NCI-H1417 treated with DMSO at 0.1 percent for 48 hours (cell line): ENCODE results near the gene DSCAM.

Experiments used
- DNase-seq: peaks from one replicate; lab custom pipeline; 2025; lab: John Stamatoyannopoulos, UW

Gene DSCAM

GRCh38 chr21:40547906-40548513, 298.9 kb downstream of the DSCAM start:
- peak; percentile 42 for DNase-seq

DNA sequence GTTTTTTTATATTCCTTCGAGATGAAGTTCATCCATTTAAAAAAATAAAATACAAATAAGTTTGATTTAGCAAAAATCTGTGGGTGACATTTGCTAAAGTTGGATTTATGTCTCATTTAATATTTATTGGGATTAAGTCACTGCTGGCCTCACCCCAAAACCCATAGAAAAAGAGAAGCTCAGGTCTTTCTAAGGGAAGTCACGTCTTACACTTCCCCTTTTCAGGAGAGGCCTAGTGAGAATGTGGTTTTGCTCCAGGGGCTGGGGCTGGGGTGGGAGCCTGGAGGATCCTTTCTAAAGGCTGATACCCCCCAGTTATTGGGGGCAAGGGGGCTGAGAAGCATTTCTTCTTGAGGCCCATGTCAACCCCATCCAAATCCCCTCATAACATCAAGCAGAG, 300.3 kb downstream of the DSCAM start:
- no peak for DNase-seq

DNA sequence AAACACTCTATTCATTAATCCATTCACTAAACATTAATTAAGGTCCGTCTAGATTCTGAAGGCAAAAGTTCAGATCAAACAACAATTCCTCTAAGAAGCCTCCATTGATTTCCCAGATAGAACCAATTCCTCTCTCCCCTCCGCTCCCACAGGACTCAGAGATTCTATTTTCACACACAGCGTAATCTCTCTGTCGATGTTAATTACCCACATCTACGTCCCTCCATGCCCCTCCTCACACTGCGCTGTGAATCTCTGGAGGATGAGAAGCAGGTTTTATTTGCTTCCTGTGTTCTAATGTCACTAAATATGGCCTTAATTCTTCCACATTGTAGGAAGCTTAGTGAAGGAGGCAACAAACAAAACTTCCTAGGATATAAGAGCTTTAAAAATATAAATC, 306.7 kb downstream of the DSCAM start:
- DNase-seq = no peak

DNA sequence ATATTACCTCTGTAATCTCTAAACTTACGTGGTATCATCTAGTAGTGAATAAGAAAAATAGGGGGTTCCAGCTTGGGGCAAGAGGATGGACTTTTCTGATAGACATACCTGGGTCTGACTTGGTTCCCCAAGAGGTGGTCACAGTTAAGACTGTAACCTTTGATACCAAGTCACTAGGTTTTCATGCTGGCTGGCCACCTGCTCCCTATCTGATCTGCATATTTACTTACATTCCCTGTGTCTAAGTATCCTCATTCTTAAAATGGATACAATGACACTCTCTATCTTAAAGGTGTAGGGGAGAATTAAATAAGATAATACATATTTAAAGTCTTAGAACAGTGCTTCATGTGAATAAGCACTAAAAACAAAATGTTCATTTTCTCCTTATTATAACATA, 312.1 kb downstream of the DSCAM start:
- no peak for DNase-seq

DNA sequence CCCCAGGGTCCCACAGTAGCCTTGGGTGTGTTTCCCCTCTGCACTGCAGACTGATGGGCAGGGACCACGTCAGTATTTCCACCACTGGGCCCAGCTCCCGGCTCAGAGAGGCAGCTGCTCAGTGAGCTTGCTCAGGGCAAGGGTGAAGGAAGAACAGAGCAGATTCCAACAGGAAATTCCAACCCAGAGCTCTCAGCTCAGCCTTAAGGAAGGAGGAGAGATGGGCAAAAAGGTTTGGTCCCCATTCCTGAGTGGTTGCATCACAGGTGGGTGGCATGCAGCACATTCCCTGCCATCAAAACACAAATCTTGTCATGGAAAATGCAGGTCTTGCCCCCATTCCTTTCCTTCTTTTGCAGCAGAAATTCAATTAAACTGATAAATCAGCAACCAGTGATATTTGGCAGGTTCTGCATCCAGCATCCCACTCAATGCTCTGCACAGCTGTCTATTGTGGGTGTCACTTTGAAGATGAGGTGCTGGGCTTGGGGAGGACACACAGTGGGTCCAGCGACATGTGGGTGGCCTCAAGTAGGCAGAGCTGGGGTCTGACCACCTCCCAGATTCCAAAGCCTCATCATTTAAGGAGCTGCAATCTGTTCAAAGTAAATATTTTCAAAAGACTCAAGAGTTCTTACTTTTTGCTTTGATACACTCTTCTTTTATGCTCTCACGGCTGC, 315.4 kb downstream of the DSCAM start:
- DNase-seq = no peak

DNA sequence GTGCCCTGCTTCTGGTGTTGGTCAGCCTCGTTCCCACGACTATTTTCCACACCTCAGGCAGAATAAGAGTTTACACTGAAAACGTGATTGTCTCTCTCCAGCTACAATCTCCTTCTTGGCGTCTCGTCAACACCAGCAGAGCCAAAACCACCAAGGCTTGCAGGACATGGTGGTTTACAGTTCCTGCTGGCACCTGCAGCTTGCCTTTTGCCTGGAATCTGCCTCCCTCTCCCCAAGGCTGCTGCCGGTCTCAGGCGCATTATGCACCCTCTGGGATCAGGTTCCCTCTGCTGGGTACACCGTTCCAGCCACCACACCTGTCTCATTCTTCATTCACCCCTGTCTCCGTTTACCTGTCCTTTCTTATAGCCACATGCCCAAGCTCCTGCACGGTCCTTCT, 315.9 kb downstream of the DSCAM start:
- DNase-seq = no peak

GRCh38 chr21:40517646-40518045, 329.3 kb downstream of the DSCAM start:
- no peak for DNase-seq

- no peak for DNase-seq
These were observed 330.6 kb downstream of the DSCAM start for GRCh38 chr21:40516335-40516734.

DNA sequence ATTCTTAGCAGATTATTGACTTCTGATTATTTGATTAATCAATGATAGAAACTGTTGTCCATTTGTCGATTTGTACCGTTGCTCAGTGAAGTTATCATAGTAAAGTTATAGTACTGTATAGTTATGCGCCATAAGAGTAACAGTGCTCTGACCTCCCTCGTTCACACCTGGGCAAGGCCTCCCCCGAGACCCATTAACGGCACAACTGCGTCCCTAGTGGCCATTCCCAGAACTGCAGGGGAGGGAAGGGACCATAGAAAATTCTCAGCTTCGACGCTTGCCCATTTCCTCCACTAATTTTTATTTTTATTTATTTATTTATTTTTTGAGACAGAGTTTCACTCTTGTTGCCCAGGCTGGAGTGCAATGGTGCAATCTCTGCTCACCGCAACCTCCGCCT, 334.4 kb downstream of the DSCAM start:
- DNase-seq = no peak

DNA sequence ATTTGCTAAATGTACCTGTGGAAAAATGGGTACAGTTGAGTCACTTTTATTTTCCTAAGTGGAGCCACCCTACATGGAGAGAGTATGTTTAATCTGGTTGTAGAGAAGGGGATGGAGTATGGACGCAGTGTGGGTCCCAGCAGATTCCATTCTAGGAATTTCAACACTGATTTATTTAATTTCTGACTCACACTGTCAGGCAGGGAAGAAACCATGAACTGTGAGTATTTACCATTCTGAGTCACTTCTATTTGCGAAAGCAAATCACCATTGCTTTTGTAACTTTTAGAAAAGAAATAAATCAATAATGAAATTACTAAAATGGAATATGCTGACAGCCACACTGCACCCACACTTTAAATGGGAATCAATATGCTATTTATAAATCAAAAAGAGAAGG, 339.0 kb downstream of the DSCAM start:
- no peak for DNase-seq

DNA sequence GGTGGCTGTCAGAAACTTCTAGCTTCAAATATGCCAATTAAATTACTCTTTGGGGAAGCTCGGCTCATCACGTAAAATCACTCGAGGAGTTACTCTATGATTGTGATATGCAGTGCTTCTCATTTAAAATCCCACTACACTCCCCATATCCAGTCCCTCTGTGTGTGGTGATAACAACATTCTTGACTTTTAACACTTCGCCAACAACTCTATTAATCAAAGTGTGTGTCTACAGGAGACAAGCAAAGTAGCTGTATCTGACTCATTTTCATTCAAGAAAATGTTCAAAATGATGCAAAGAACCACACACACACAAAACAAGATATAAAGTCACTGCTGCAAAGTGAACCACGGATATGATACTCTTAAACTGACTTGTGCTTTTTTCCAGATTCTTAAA, 341.3 kb downstream of the DSCAM start:
- DNase-seq = no peak

- no peak for DNase-seq
These were observed 341.7 kb downstream of the DSCAM start for GRCh38 chr21:40505244-40505643.

GRCh38 chr21:40504825-40505224, 342.1 kb downstream of the DSCAM start:
- no peak for DNase-seq

DNA sequence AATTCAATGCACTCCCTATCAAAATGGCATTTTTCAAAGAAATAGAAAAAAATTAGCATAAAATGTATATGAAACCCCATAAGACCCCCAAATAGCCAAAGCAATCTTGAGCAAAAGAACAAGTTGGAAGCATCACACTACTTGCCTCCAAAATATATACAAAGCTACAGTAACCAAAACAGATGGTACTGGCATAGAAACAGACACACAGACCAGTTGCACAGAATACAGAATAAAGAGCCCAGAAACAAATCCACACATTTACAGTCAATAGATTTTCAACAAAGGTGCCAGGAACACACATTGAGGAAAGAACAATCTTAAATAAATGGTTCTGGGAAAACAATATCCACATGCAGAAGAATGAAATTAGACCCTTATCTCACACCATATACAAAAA, 350.8 kb downstream of the DSCAM start:
- DNase-seq = no peak

GRCh38 chr21:40490408-40490807, 356.6 kb downstream of the DSCAM start:
- DNase-seq = no peak

- DNase-seq = no peak
These were observed 358.0 kb downstream of the DSCAM start for GRCh38 chr21:40489001-40489400.

- DNase-seq = no peak
These were observed 365.2 kb downstream of the DSCAM start for GRCh38 chr21:40481764-40482163.

- no peak for DNase-seq
These were observed 372.4 kb downstream of the DSCAM start for GRCh38 chr21:40474513-40474912.

DNA sequence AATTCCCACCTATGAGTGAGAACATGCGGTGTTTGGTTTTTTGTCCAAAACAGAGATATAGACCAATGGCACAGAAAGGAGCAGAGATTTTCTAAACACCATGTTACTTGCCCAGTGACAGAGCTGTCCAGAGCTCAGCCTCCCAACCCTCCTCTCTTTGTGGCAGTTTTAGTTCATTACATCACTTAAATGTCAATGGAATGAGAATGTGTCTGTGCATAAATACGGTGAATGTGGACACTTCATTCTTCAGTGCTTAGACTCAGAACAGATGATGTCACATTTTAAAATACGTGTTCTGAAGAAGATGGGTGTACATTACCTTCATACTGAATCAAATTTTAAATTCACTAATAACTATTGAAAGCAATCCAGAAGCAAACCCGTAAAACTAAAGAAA, 374.9 kb downstream of the DSCAM start:
- DNase-seq = no peak

GRCh38 chr21:40471103-40471502, 375.9 kb downstream of the DSCAM start:
- no peak for DNase-seq

DNA sequence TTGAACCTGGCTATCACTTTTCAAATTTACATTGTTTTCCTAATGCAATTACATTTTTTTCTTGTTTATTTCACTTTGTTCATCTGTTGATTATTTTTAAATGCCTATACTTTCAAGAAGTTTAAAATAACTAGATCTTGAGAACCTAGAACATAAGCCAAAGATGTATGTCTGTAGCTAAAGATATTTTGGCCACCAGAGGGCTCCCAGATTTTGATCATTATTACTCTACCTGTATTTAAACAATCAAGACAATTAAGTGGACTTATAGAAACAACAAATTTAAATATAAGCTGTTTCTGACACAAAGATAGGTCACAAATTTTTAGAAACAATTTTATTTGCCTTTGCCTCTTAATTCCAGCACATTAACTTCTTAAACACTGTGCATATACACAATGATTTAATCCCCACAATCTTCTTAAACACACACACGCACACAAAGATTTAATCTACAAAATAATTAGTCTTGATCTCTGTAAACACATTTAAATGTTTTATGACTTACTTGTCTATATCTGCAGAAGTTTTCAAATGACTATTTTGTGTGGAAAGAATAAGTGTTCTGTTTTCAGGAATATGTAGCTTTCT, 380.0 kb downstream of the DSCAM start:
- peak; percentile 42 for DNase-seq

DNA sequence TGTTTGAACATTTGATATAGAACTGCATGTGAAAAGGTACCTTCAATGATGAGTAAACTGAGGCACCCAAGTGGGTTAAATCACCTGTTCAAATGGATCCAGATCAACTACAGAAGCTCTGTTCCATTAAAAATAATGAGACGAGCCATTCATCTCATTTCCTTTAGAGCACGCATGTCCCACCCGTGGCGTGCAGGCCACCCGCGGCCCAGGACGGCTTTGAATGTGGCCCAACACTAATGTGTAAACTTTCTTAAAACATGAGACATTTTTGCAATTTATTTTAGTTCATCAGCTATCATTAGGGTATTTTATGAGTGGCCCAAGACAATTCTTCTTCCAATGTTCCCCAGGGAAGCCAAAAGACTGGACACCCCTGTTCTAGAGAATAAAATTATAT, 381.6 kb downstream of the DSCAM start:
- no peak for DNase-seq

- no peak for DNase-seq
These were observed 383.8 kb downstream of the DSCAM start for GRCh38 chr21:40463176-40463575.

GRCh38 chr21:40461008-40461407, 385.9 kb downstream of the DSCAM start:
- no peak for DNase-seq
